Lung (tissue), 12 donors: ENCODE measurements around the gene GNG13. TPM values are rescaled to one million over a fixed set of nuclear protein-coding genes. Genes with fewer than 3 reads are reported as not detected.

Source experiments
- ATAC-seq: fragments of 200-7000 bp; cut with Tn5 transposase; one replicate; pipeline ENCODE4 v1.9.1; 2020; ENCODE audit warnings: moderate number of reproducible peaks; ENCODE audit not compliant: insufficient read depth, low FRiP score
- DNase-seq, 3 donors: peaks; one replicate each; pipeline ENCODE4 v3.0.0-alpha.2; 2013 to 2017
- H3K27ac ChIP-seq, 2 donors: one replicate each; pipeline ENCODE4 v1.5.1; 2013; ENCODE audit warnings: mild to moderate bottlenecking in 2 of 2, moderate library complexity in 2 of 2, control low read depth in 1 of 2, inconsistent platforms in 1 of 2, low read depth in 1 of 2, low read length in 1 of 2
- H3K27me3 ChIP-seq, 3 donors: one replicate each; pipeline ENCODE4 v1.5.1; 2013; ENCODE audit warnings: low read length in 2 of 3; ENCODE audit not compliant: control insufficient read depth in 3 of 3, insufficient read depth in 3 of 3
- H3K36me3 ChIP-seq, 4 donors: one replicate each; pipeline ENCODE4 v1.5.1; 2013; ENCODE audit warnings: low read length in 4 of 4, mild to moderate bottlenecking in 1 of 4, moderate library complexity in 1 of 4; ENCODE audit not compliant: control insufficient read depth in 4 of 4, insufficient read depth in 4 of 4
- H3K4me1 ChIP-seq, 5 donors: one replicate each; pipeline ENCODE4 v1.5.1; 2013; ENCODE audit warnings: low read length in 5 of 5, mild to moderate bottlenecking in 2 of 5, moderate library complexity in 1 of 5; ENCODE audit not compliant: control insufficient read depth in 5 of 5, insufficient read depth in 5 of 5
- H3K4me3 ChIP-seq: one replicate; pipeline ENCODE4 v1.5.1; 2013; ENCODE audit warnings: mild to moderate bottlenecking, control low read depth, moderate library complexity
- H3K9ac ChIP-seq, 2 donors: one replicate each; pipeline ENCODE4 v1.5.1; 2013; ENCODE audit warnings: low read length in 2 of 2, control low read depth in 1 of 2; ENCODE audit not compliant: insufficient read depth in 1 of 2
- H3K9me3 ChIP-seq, 4 donors: one replicate each; pipeline ENCODE4 v1.5.1; 2013; ENCODE audit warnings: low read length in 3 of 4, mild to moderate bottlenecking in 1 of 4, moderate library complexity in 1 of 4; ENCODE audit not compliant: control insufficient read depth in 4 of 4, insufficient read depth in 3 of 4
- CTCF ChIP-seq: IDR thresholded peaks from 2 replicates; pipeline ENCODE4 v1.5.1; 2012; ENCODE audit warnings: mild to moderate bottlenecking; ENCODE audit errors: control extremely low read depth, extremely low read depth
- WGBS, 2 donors: extraction: QIAGEN DNeasy Blood & Tissue Kit; methylation state at CpG; one replicate each; pipeline ENCODE4 v1.1.7; 2013; 5-methylcytosine and 5-hydroxymethylcytosine counted together
- polyA plus RNA-seq, 2 donors: library from polyadenylated mRNA; stranded (reverse); fragments of 200-250 nt; gene quantifications; one replicate each; pipeline ENCODE4 v1.2.1, GENCODE V29; 2013
- total RNA-seq, 2 donors: library from RNA; depleted of rRNA in 1 of 2; stranded (reverse); fragments of >200 nt in 1 of 2; gene quantifications; one replicate each; pipeline ENCODE4 v1.2.1, GENCODE V29; 2014 to 2021
- donor health status: control.
- donor health status: control.
- donor health status: Bipolar disorder and iron deficiency.
- donor health status: healthy.
- donor health status: DM: yes; HTN: yes; CAD: no.

The GNG13 gene
- total and polyA plus RNA-seq, 4 donors, result not detected

- no peak overlapping the region for H3K9ac ChIP-seq
- no peaks in the 10 kb centered on the region for H3K27me3 ChIP-seq
- DNase-seq (no peak), ATAC-seq (no peak)
- no peaks in the 10 kb centered on the region for H3K4me1 ChIP-seq
- 88 to 92% methylated on average over 10 of the region's 10 CpGs for WGBS, 2 donors
- peaks cover 0 to 11% (median 3%) of the 10 kb centered on the region in 4 donors for H3K9me3 ChIP-seq
- no peaks in the 10 kb centered on the region for H3K36me3 ChIP-seq
- no peak for TF ChIP-seq CTCF
- H3K4me3 ChIP-seq, result no peak overlapping the region
- H3K27ac ChIP-seq, result no peak overlapping the region
Measured at GRCh38 chr16:847151-847550, 46.6 kb upstream of the GNG13 start.

- Histone ChIP-seq H3K9me3 (peaks cover 0 to 6% (median 3%) of the 10 kb centered on the region in 4 donors), H3K4me1 (no peaks in the 10 kb centered on the region), H3K27ac (no peak overlapping the region), H3K27me3 (no peaks in the 10 kb centered on the region), H3K9ac (no peak overlapping the region), H3K36me3 (no peaks in the 10 kb centered on the region), H3K4me3 (no peak overlapping the region)
- no peak for TF ChIP-seq CTCF
- no peak for DNase-seq
- 61% methylated on average over 26 of the region's 26 CpGs for WGBS, 2 donors
- no peak for ATAC-seq
Measured at GRCh38 chr16:845351-845745, 44.8 kb upstream of the GNG13 start.

GRCh38 chr16:844638-845350, 44.3 kb upstream of the GNG13 start:
- H3K9me3 ChIP-seq, result peaks cover 0 to 6% (median 1%) of the 10 kb centered on the region in 4 donors
- ATAC-seq (no peak), DNase-seq (no peak)

More at GRCh38 chr16:844638-845350, 44.3 kb upstream of the GNG13 start:
- Histone ChIP-seq H3K9ac (no peak overlapping the region), H3K27me3 (no peaks in the 10 kb centered on the region), H3K4me3 (no peak overlapping the region), H3K27ac (no peak overlapping the region), H3K36me3 (no peaks in the 10 kb centered on the region), H3K4me1 (no peaks in the 10 kb centered on the region)
- TF ChIP-seq CTCF, result no peak
- 93 to 94% methylated on average over 48 of the region's 48 CpGs for WGBS, 2 donors
